ENCODE measurements around the gene VAMP3. TPM values are rescaled to one million over a fixed set of nuclear protein-coding genes. Genes with fewer than 3 reads are reported as not detected.

The VAMP3 gene
- total RNA-seq, 1 donor from 2014 or later, result 82.5 TPM

DNA sequence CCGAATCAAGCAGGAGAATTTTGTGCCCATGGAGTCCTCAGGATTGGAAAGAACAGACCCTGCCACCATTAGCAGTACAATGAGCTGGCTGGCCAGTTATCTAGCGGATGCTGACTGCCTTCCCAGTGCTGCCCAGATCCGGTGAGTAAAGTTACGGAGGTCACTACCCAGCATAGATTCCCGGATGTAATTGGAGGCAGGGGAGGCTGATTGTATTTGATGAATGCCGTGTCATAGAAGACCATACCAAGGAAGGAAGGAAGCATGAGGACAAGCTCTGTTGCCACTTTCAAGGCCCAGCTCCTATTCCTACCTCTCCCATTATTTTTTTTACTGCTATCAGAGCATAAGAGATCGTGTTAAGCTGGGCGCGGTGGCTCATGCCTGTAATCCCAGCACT is 26.2 kb upstream of the VAMP3 start:
- Mint-ChIP-seq H3K9me3 (ENCODE audit: low read depth) (no peaks in the 10 kb centered on the region), H3K27ac (no peak overlapping the region), H3K4me3 (ENCODE audit: low read depth) (no peak overlapping the region), H3K27me3 (no peaks in the 10 kb centered on the region), H3K36me3 (ENCODE audit: insufficient read depth) (peaks cover 11% of the 10 kb centered on the region), H3K4me1 (ENCODE audit: low read depth) (peaks cover 5% of the 10 kb centered on the region)
- TF ChIP-seq, protein P1, sequence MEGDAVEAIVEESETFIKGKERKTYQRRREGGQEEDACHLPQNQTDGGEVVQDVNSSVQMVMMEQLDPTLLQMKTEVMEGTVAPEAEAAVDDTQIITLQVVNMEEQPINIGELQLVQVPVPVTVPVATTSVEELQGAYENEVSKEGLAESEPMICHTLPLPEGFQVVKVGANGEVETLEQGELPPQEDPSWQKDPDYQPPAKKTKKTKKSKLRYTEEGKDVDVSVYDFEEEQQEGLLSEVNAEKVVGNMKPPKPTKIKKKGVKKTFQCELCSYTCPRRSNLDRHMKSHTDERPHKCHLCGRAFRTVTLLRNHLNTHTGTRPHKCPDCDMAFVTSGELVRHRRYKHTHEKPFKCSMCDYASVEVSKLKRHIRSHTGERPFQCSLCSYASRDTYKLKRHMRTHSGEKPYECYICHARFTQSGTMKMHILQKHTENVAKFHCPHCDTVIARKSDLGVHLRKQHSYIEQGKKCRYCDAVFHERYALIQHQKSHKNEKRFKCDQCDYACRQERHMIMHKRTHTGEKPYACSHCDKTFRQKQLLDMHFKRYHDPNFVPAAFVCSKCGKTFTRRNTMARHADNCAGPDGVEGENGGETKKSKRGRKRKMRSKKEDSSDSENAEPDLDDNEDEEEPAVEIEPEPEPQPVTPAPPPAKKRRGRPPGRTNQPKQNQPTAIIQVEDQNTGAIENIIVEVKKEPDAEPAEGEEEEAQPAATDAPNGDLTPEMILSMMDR (IDR thresholded peaks at IDR 0.05; ENCODE audit: unreplicated experiment), result no peak
- no peak for DNase-seq (ENCODE audit: low spot score, unreplicated experiment)

DNA sequence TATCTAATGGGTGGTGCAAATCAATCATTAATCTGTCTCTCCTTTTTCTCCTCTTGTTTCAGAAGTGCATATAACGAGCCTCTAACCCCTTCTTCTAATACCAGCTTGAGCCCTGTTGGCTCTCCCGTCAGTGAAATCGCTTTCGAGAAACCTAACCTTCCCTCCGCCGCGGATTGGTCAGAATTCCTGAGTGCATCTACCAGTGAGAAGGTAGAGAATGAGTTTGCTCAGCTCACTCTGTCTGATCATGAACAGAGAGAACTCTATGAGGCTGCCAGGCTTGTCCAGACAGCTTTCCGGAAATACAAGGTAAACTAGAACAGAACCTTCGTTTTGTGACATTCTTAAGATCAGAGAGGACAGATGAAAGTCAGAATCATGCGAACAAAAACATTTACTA is 25.3 kb upstream of the VAMP3 start:
- Mint-ChIP-seq H3K27ac (no peak overlapping the region), H3K27me3 (no peaks in the 10 kb centered on the region), H3K9me3 (ENCODE audit: low read depth) (no peaks in the 10 kb centered on the region), H3K4me3 (ENCODE audit: low read depth) (no peak overlapping the region), H3K36me3 (ENCODE audit: insufficient read depth) (peaks cover 11% of the 10 kb centered on the region), H3K4me1 (ENCODE audit: low read depth) (peaks cover 5% of the 10 kb centered on the region)
- no peak for DNase-seq (ENCODE audit: low spot score, unreplicated experiment)
- TF ChIP-seq, protein P1 (IDR thresholded peaks at IDR 0.05; ENCODE audit: unreplicated experiment), result no peak

DNA sequence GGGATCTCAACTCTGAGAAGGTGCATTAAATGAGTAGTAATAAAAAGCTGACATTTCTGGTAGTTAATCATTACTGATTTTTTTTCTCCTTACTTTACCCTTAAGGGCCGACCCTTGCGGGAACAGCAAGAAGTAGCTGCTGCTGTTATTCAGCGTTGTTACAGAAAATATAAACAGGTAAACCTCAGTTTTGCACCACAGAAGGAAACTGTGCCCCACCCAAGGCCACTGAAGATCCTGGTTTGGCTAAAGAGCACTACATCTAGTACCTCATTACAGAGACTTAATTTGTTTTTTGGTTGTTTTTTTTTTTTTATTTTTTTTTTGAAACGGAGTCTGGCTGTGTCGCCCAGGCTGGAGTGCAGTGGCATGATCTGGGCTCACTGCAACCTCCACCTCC is 23.5 kb upstream of the VAMP3 start:
- peaks cover 10% of the 10 kb centered on the region for H3K4me1 Mint-ChIP-seq (ENCODE audit: low read depth)
- no peak overlapping the region for H3K4me3 Mint-ChIP-seq (ENCODE audit: low read depth)
- H3K27ac Mint-ChIP-seq, result no peak overlapping the region
- H3K27me3 Mint-ChIP-seq, result no peaks in the 10 kb centered on the region
- no peak for DNase-seq (ENCODE audit: low spot score, unreplicated experiment)
- H3K36me3 Mint-ChIP-seq (ENCODE audit: insufficient read depth), result peaks cover 11% of the 10 kb centered on the region
- H3K9me3 Mint-ChIP-seq (ENCODE audit: low read depth), result no peaks in the 10 kb centered on the region
- TF ChIP-seq, protein P1 (IDR thresholded peaks at IDR 0.05; ENCODE audit: unreplicated experiment), result no peak

DNA sequence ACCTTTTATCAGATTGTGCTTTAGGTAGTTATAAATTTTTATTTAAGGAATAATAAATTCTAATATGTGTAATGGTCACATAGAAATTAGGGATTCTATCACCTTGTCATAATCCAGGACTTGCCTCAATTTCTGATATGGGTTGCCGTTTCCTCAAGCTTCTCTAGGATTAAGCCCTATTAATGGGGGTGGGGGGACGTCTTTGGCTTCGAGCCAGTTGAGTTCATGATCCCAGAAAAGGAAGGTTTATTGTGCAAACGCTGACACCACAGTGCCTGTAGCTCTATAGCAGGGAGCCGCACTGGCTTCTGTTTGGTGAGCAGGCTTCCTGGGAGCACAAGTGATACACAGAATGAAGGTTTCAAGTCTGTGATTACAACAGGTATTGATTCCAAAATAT is 22.0 kb upstream of the VAMP3 start:
- no peak for DNase-seq (ENCODE audit: low spot score, unreplicated experiment)
- TF ChIP-seq, protein P1 (IDR thresholded peaks at IDR 0.05; ENCODE audit: unreplicated experiment), result no peak
- no peak overlapping the region for H3K27ac Mint-ChIP-seq
- peaks cover 13% of the 10 kb centered on the region for H3K36me3 Mint-ChIP-seq (ENCODE audit: insufficient read depth)
- no peaks in the 10 kb centered on the region for H3K9me3 Mint-ChIP-seq (ENCODE audit: low read depth)
- no peak overlapping the region for H3K4me3 Mint-ChIP-seq (ENCODE audit: low read depth)
- H3K27me3 Mint-ChIP-seq, result no peaks in the 10 kb centered on the region
- peaks cover 15% of the 10 kb centered on the region for H3K4me1 Mint-ChIP-seq (ENCODE audit: low read depth)

DNA sequence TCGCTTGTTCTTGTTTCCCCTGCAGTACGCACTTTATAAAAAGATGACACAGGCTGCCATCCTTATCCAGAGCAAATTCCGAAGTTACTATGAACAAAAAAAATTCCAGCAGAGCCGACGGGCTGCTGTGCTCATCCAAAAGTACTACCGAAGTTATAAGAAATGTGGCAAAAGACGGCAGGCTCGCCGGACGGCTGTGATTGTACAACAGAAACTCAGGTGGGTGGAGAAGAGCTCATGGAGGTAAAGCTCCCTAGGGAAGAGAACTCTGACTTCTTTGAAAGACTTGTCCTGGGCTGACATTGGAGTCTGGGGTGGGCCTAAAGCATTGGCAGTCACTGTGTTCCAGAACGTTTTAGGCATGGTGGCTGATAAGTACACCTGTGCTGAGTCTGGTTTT is 19.9 kb upstream of the VAMP3 start:
- TF ChIP-seq, protein P1 (IDR thresholded peaks at IDR 0.05; ENCODE audit: unreplicated experiment), result no peak
- Mint-ChIP-seq H3K9me3 (ENCODE audit: low read depth) (no peaks in the 10 kb centered on the region), H3K27ac (no peak overlapping the region), H3K27me3 (no peaks in the 10 kb centered on the region), H3K4me3 (ENCODE audit: low read depth) (no peak overlapping the region), H3K4me1 (ENCODE audit: low read depth) (peaks cover 15% of the 10 kb centered on the region), H3K36me3 (ENCODE audit: insufficient read depth) (peaks cover 5% of the 10 kb centered on the region)
- DNase-seq (ENCODE audit: low spot score, unreplicated experiment), result no peak

Data from progenitor cell of endocrine pancreas (in vitro differentiated cells).